Liver (tissue), 9 donors: Measurements from ENCODE around the gene WHRN. TPM values are rescaled to one million over a fixed set of nuclear protein-coding genes. Genes with fewer than 3 reads are reported as not detected.

Source experiments
- DNase-seq: peaks from one replicate; pipeline ENCODE4 v3.0.0-alpha.2; 2017; ENCODE audit warnings: low spot score
- H3K27ac ChIP-seq, 2 donors: one replicate each; pipeline ENCODE4 v1.7.0; 2013; ENCODE audit warnings: inconsistent platforms in 2 of 2, low read length in 2 of 2, control low read depth in 1 of 2, low read depth in 1 of 2, mild to moderate bottlenecking in 1 of 2
- H3K27me3 ChIP-seq, 4 donors: one replicate each; pipeline versions ENCODE4 v1.6.1 to v1.7.0; 2013; ENCODE audit warnings: low read length in 3 of 4, inconsistent platforms in 1 of 4, mild to moderate bottlenecking in 1 of 4, moderate library complexity in 1 of 4; ENCODE audit not compliant: control insufficient read depth in 4 of 4, insufficient read depth in 4 of 4
- H3K36me3 ChIP-seq, 4 donors: one replicate each; pipeline versions ENCODE4 v1.6.1 to v1.7.0; 2013; ENCODE audit warnings: low read length in 3 of 4, mild to moderate bottlenecking in 3 of 4, low read depth in 1 of 4, moderate library complexity in 1 of 4; ENCODE audit not compliant: control insufficient read depth in 4 of 4, insufficient read depth in 3 of 4
- H3K4me1 ChIP-seq, 4 donors: one replicate each; pipeline versions ENCODE4 v1.6.1 to v1.7.0; 2013; ENCODE audit warnings: low read length in 3 of 4, mild to moderate bottlenecking in 3 of 4, moderate library complexity in 1 of 4; ENCODE audit not compliant: control insufficient read depth in 4 of 4, insufficient read depth in 4 of 4
- H3K4me3 ChIP-seq, 3 donors: one replicate each; pipeline versions ENCODE4 v1.6.1 to v1.7.0; 2013; ENCODE audit warnings: low read length in 3 of 3, control low read depth in 1 of 3, low read depth in 1 of 3, mild to moderate bottlenecking in 1 of 3
- H3K9ac ChIP-seq, 2 donors: one replicate each; pipeline ENCODE4 v1.7.0; 2013; ENCODE audit warnings: low read length in 2 of 2, mild to moderate bottlenecking in 2 of 2, moderate library complexity in 2 of 2, control low read depth in 1 of 2, low read depth in 1 of 2
- H3K9me3 ChIP-seq, 4 donors: one replicate each; pipeline versions ENCODE4 v1.6.1 to v1.7.0; 2013; ENCODE audit warnings: low read length in 3 of 4; ENCODE audit not compliant: control insufficient read depth in 4 of 4
- EGR1 ChIP-seq, 2 donors: IDR thresholded peaks; 2 replicates each; pipeline ENCODE4 v1.6.1; 2016 to 2018; ENCODE audit warnings: antibody characterized with exemption in 2 of 2, low read depth in 2 of 2
- FOXA2 ChIP-seq: IDR thresholded peaks from 2 replicates; pipeline ENCODE4 v1.6.1; 2016; ENCODE audit warnings: antibody characterized with exemption
- GABPA ChIP-seq, 2 donors: IDR thresholded peaks in 1 of 2; conservative IDR thresholded peaks in 1 of 2; 2 replicates each; pipeline ENCODE4 v1.6.1; 2016; ENCODE audit warnings: antibody characterized with exemption in 2 of 2, mild to moderate bottlenecking in 1 of 2, moderate library complexity in 1 of 2
- HNF4A ChIP-seq, 2 donors: conservative IDR thresholded peaks; 2 replicates each; pipeline ENCODE4 v1.6.1; 2016; ENCODE audit warnings: antibody characterized with exemption in 2 of 2, mild to moderate bottlenecking in 2 of 2
- HNF4G ChIP-seq: IDR thresholded peaks from 2 replicates; pipeline ENCODE4 v1.6.1; 2016; ENCODE audit warnings: antibody characterized with exemption
- JUND ChIP-seq, 2 donors: IDR thresholded peaks; 2 replicates each; pipeline ENCODE4 v1.6.1; 2016; ENCODE audit warnings: antibody characterized with exemption in 2 of 2
- MAX ChIP-seq: IDR thresholded peaks from 2 replicates; pipeline ENCODE4 v1.6.1; 2016; ENCODE audit warnings: antibody characterized with exemption
- NR2F2 ChIP-seq: IDR thresholded peaks from 2 replicates; pipeline ENCODE4 v1.6.1; 2016; ENCODE audit warnings: antibody characterized with exemption
- RAD21 ChIP-seq, 2 donors: IDR thresholded peaks; 2 replicates each; pipeline ENCODE4 v1.6.1; 2016; ENCODE audit warnings: antibody characterized with exemption in 2 of 2, mild to moderate bottlenecking in 2 of 2
- REST ChIP-seq: IDR thresholded peaks from 2 replicates; pipeline ENCODE4 v1.6.1; 2016; ENCODE audit warnings: antibody characterized with exemption, mild to moderate bottlenecking
- RXRA ChIP-seq, 2 donors: IDR thresholded peaks; 2 replicates each; pipeline ENCODE4 v1.6.1; 2017 to 2018; ENCODE audit warnings: antibody characterized with exemption in 2 of 2, mild to moderate bottlenecking in 1 of 2
- SP1 ChIP-seq: IDR thresholded peaks from 2 replicates; pipeline ENCODE4 v1.6.1; 2018; ENCODE audit warnings: antibody characterized with exemption, mild to moderate bottlenecking
- TAF1 ChIP-seq: conservative IDR thresholded peaks from 2 replicates; pipeline ENCODE4 v1.6.1; 2016; ENCODE audit warnings: antibody characterized with exemption, mild to moderate bottlenecking
- WGBS: extraction: QIAGEN DNeasy Blood & Tissue Kit; methylation state at CpG from one replicate; pipeline ENCODE4 v1.1.7; 2013; 5-methylcytosine and 5-hydroxymethylcytosine counted together
- polyA plus RNA-seq, 2 donors: library from polyadenylated mRNA; stranded (reverse) in 1 of 2; unstranded in 1 of 2; fragments of 200-250 nt in 1 of 2; fragments of >200 nt in 1 of 2; fragmentation: Nextera tagmentation in 1 of 2; extraction: Ambion mirVana in 1 of 2; gene quantifications; one replicate each; pipeline versions ENCODE4 v1.2.1 to v1.2.3, GENCODE V29; 2013 to 2015
- total RNA-seq, 2 donors: library from RNA; depleted of rRNA; stranded (reverse); fragments of >200 nt; gene quantifications; one replicate each; pipeline ENCODE4 v1.2.3, GENCODE V29; 2014
- TF ChIP-seq, protein P1 (sequence below): IDR thresholded peaks from 2 replicates; pipeline ENCODE4 v1.6.1; 2016; ENCODE audit warnings: antibody characterized with exemption
- TF ChIP-seq, protein P2 (sequence below): fragments of 150-350 bp; IDR thresholded peaks from 2 replicates; pipeline ENCODE4 v1.5.1; 2017; ENCODE audit warnings: improper control_type of control experiment, low read depth, low read length; ENCODE audit not compliant: missing input control
- donor health status: healthy.
- donor health status: healthy.
- donor health status: healthy.
- donor health status: healthy.
- donor health status: healthy.

WHRN gene
- total and polyA plus RNA-seq, 4 donors: 0.42 to 1.9 (median 0.88) TPM

DNA sequence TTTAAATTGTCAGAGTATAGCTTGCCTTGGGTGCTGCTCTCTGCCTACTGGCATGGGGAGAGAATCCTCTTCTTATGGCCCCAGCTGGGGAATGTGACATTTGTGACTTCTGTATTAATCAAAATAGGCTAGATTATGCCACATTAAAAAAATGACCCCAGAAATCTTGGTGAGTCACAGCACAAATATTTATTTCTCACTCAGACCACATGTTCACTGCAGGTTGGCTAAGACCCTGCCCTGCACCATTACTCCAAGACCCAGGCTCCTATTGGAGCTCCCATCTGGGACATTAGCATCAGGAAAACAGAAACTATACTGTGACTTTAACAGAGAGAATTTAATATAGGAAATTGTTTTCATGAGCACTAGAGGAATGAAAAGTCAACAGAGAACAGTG lies 16.6 kb upstream of the WHRN start:
- TF ChIP-seq JUND (IDR thresholded peaks at IDR 0.05): no peak
- no peak for TF ChIP-seq RAD21 (IDR thresholded peaks at IDR 0.05)
- no peak for TF ChIP-seq MAX
- TF ChIP-seq, protein P1, sequence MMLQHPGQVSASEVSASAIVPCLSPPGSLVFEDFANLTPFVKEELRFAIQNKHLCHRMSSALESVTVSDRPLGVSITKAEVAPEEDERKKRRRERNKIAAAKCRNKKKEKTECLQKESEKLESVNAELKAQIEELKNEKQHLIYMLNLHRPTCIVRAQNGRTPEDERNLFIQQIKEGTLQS: no peak
- no peak for TF ChIP-seq SP1
- TF ChIP-seq GABPA (IDR thresholded peaks at IDR 0.05 in 1 of 2, conservative IDR thresholded peaks at IDR 0.05 in 1 of 2): no peak
- TF ChIP-seq RXRA (IDR thresholded peaks at IDR 0.05): no peak
- no peak for TF ChIP-seq TAF1
- no peak overlapping the region for H3K27ac ChIP-seq
- H3K36me3 ChIP-seq: no peaks in the 10 kb centered on the region
- no peak for DNase-seq
- no peaks in the 10 kb centered on the region for H3K4me1 ChIP-seq
- no peak overlapping the region for H3K9ac ChIP-seq
- H3K4me3 ChIP-seq: no peak overlapping the region
- no peaks in the 10 kb centered on the region for H3K9me3 ChIP-seq
- H3K27me3 ChIP-seq: no peaks in the 10 kb centered on the region

DNA sequence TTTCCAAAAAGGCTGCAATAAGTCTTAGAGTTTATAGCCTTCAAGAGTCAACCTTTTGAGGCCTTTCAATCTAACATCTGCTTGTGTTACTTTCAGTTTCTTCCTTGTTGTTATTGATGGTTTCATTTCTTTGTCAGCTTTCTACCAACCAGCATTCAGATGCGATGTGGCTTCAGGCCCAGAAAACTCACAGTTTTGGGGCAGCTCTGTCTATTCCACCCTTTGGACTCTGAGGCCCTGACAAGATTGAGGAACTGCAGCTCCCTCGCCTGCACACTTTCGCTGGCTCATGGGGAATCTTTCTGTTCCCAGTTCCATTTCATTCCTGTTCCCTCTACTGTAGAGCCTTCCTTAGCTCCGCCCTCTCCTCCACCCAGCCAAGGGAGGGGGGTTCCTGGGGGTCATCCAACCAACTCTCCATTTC lies 13.3 kb upstream of the WHRN start:
- no peaks in the 10 kb centered on the region for H3K36me3 ChIP-seq
- WGBS: 80% methylated on average over 4 of the region's 4 CpGs
- H3K27me3 ChIP-seq: no peaks in the 10 kb centered on the region
- no peak overlapping the region for H3K27ac ChIP-seq
- no peaks in the 10 kb centered on the region for H3K4me1 ChIP-seq
- DNase-seq: no peak
- no peaks in the 10 kb centered on the region for H3K9me3 ChIP-seq
- H3K4me3 ChIP-seq: no peak overlapping the region
- no peak for TF ChIP-seq TAF1
- no peak for TF ChIP-seq RXRA (IDR thresholded peaks at IDR 0.05)
- no peak for TF ChIP-seq HNF4A (conservative IDR thresholded peaks at IDR 0.05)
- no peak for TF ChIP-seq NR2F2
- TF ChIP-seq, protein P1: no peak
- no peak for TF ChIP-seq HNF4G
- TF ChIP-seq, protein P2, sequence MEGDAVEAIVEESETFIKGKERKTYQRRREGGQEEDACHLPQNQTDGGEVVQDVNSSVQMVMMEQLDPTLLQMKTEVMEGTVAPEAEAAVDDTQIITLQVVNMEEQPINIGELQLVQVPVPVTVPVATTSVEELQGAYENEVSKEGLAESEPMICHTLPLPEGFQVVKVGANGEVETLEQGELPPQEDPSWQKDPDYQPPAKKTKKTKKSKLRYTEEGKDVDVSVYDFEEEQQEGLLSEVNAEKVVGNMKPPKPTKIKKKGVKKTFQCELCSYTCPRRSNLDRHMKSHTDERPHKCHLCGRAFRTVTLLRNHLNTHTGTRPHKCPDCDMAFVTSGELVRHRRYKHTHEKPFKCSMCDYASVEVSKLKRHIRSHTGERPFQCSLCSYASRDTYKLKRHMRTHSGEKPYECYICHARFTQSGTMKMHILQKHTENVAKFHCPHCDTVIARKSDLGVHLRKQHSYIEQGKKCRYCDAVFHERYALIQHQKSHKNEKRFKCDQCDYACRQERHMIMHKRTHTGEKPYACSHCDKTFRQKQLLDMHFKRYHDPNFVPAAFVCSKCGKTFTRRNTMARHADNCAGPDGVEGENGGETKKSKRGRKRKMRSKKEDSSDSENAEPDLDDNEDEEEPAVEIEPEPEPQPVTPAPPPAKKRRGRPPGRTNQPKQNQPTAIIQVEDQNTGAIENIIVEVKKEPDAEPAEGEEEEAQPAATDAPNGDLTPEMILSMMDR: no peak
- TF ChIP-seq FOXA2: no peak
- no peak overlapping the region for H3K9ac ChIP-seq

- Histone ChIP-seq H3K9me3 (no peaks in the 10 kb centered on the region), H3K27ac (no peak overlapping the region), H3K4me1 (no peaks in the 10 kb centered on the region), H3K27me3 (no peaks in the 10 kb centered on the region), H3K9ac (no peak overlapping the region), H3K36me3 (no peaks in the 10 kb centered on the region), H3K4me3 (no peak overlapping the region)
- TF ChIP-seq RXRA (IDR thresholded peaks at IDR 0.05): no peak
- no peak for TF ChIP-seq GABPA (IDR thresholded peaks at IDR 0.05 in 1 of 2, conservative IDR thresholded peaks at IDR 0.05 in 1 of 2)
- no peak for TF ChIP-seq HNF4A (conservative IDR thresholded peaks at IDR 0.05)
- TF ChIP-seq, protein P2: no peak
- TF ChIP-seq HNF4G: no peak
- TF ChIP-seq EGR1 (IDR thresholded peaks at IDR 0.05; ENCODE audit: low read depth in 2 of 2): no peak
- TF ChIP-seq TAF1: no peak
- no peak for TF ChIP-seq REST
- 92% methylated on average over 1 of the region's 1 CpG for WGBS
- DNase-seq: no peak
Measured at GRCh38 chr9:114518120-114518519, 12.8 kb upstream of the WHRN start.
